ENCODE data around the gene DOCK11. TPM values are rescaled to one million over a fixed set of nuclear protein-coding genes. Genes with fewer than 3 reads are reported as not detected.

The DOCK11 gene
- total and polyA plus RNA-seq, 2 donors (not counting 3 experiments of a cell fraction or from before 2014, with no cell fraction given): 0.37 to 0.86 TPM

DNA sequence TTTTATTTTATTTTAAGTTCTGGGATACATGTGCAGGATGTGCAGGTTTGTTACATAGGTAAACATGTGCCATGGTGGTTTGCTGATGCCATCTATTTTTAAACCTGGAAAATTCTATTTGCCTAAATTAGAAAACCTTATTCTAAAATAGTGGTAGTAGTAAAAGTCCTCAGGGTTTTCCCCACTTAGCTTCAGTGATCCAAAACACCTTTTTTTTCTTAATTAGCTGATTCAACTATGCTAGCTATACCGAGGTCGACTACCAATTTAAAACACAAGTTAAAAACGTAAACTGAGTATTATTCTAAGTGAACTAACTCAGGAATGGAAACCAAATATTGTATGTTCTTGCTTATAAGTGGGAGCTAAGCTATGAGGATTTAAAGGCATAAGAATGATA is 161.8 kb downstream of the DOCK11 start:
- H3K4me3 ChIP-seq (replicated peaks in 1 of 3; ENCODE audit: insufficient read depth in 1 of 3, low read depth in 1 of 3, low read length in 3 of 3): no peak overlapping the region
- no peak overlapping the region for H3K9ac ChIP-seq (replicated peaks; ENCODE audit: extremely low read depth, insufficient read depth, low read length)
- no peaks in the 10 kb centered on the region for H3K36me3 ChIP-seq (ENCODE audit: control insufficient read depth in 2 of 2, extremely low read depth in 1 of 2, insufficient read depth in 2 of 2, low read length in 2 of 2)
- intact Hi-C loops (cut with micrococcal nuclease): no loop called here
- H3K27ac ChIP-seq (ENCODE audit: insufficient read depth, low read depth, low read length): no peak overlapping the region
- no peak overlapping the region for H2AFZ ChIP-seq (ENCODE audit: low read depth, low read length)
- H3K27me3 ChIP-seq (ENCODE audit: control insufficient read depth in 2 of 2, insufficient read depth in 2 of 2, low read length in 2 of 2): no peaks in the 10 kb centered on the region
- H3K4me2 ChIP-seq (ENCODE audit: insufficient read depth, low read length): no peak overlapping the region
- no peaks in the 10 kb centered on the region for H4K20me1 ChIP-seq (replicated peaks; ENCODE audit: control insufficient read depth, extremely low read depth, insufficient read depth, low read length)
- H3K9me3 ChIP-seq (replicated peaks; ENCODE audit: control insufficient read depth, insufficient read depth, low read length): no peaks in the 10 kb centered on the region
- dilution Hi-C loops (cut with MboI; ENCODE audit: extremely low pct_ligation_motif_present, low sequenced_read_pairs): no loop called here
- no peak for FAIRE-seq
- DNase-seq (ENCODE audit: low read depth, low spot score): no peak
- CTCF ChIA-PET: no interaction called here
- no peaks in the 10 kb centered on the region for H3K79me2 ChIP-seq (ENCODE audit: control insufficient read depth, insufficient read depth, low read length)
- H3K4me1 ChIP-seq (ENCODE audit: control insufficient read depth, extremely low read depth, insufficient read depth, low read length): no peaks in the 10 kb centered on the region
- TF ChIP-seq FOS (IDR thresholded peaks at IDR 0.05; ENCODE audit: borderline replicate concordance, insufficient read depth, low read length) (no peak), MYC (IDR thresholded peaks at IDR 0.05; ENCODE audit: low read depth, low read length) (no peak), POLR2A (IDR thresholded peaks at IDR 0.05; ENCODE audit: low read depth, low read length) (no peak), JUN (IDR thresholded peaks at IDR 0.05; ENCODE audit: borderline replicate concordance, insufficient read depth, insufficient read length, low read depth) (no peak), POLR2AphosphoS5 (IDR thresholded peaks at IDR 0.05; ENCODE audit: insufficient read depth, low read depth, low read length) (no peak), GATA2 (IDR thresholded peaks at IDR 0.05; ENCODE audit: insufficient read depth, insufficient read length, low read depth, low read length) (no peak), EZH2 (IDR thresholded peaks at IDR 0.05; ENCODE audit: borderline replicate concordance, low read depth, low read length, severe bottlenecking) (no peak)
- TF ChIP-seq, protein P1, sequence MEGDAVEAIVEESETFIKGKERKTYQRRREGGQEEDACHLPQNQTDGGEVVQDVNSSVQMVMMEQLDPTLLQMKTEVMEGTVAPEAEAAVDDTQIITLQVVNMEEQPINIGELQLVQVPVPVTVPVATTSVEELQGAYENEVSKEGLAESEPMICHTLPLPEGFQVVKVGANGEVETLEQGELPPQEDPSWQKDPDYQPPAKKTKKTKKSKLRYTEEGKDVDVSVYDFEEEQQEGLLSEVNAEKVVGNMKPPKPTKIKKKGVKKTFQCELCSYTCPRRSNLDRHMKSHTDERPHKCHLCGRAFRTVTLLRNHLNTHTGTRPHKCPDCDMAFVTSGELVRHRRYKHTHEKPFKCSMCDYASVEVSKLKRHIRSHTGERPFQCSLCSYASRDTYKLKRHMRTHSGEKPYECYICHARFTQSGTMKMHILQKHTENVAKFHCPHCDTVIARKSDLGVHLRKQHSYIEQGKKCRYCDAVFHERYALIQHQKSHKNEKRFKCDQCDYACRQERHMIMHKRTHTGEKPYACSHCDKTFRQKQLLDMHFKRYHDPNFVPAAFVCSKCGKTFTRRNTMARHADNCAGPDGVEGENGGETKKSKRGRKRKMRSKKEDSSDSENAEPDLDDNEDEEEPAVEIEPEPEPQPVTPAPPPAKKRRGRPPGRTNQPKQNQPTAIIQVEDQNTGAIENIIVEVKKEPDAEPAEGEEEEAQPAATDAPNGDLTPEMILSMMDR (IDR thresholded peaks at IDR 0.05; ENCODE audit: extremely low read depth in 1 of 2, insufficient read depth in 1 of 2, low read depth in 1 of 2, low read length in 2 of 2): no peak
- TF ChIP-seq, protein P2, sequence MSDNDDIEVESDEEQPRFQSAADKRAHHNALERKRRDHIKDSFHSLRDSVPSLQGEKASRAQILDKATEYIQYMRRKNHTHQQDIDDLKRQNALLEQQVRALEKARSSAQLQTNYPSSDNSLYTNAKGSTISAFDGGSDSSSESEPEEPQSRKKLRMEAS (IDR thresholded peaks at IDR 0.05; ENCODE audit: insufficient read depth, insufficient read length): no peak
- no TSS peak for BruUV-seq (replicated peaks)
- POLR2A ChIA-PET: no interaction called here
- H3K9me1 ChIP-seq (replicated peaks; ENCODE audit: control insufficient read depth, extremely low read depth, insufficient read depth, low read length): no peaks in the 10 kb centered on the region
